ENCODE measurements around the gene RHOU. TPM values are rescaled to one million over a fixed set of nuclear protein-coding genes. Genes with fewer than 3 reads are reported as not detected.
A peak's percentile ranks its signal among the peaks of the same experiment; 100 is the strongest.
"Not testable (repeated sequence)": the region's sequence is repeated elsewhere in the genome, so short reads cannot be mapped to it uniquely, and the experiment has no call there.

The RHOU gene
- total RNA-seq, 2 donors from 2014 or later: 43.6 to 52.0 TPM

GRCh38 chr1:228752675-228753265 lies 17.5 kb downstream of the RHOU start:
- ATAC-seq (no peak), DNase-seq (no peak)
- intact Hi-C loops (cut with DNase I, micrococcal nuclease): no loop called here

GRCh38 chr1:228753287-228753686 lies 18.0 kb downstream of the RHOU start:
- intact Hi-C loops (cut with DNase I, micrococcal nuclease): no loop called here
- ATAC-seq: no peak
- no peak for DNase-seq

DNA sequence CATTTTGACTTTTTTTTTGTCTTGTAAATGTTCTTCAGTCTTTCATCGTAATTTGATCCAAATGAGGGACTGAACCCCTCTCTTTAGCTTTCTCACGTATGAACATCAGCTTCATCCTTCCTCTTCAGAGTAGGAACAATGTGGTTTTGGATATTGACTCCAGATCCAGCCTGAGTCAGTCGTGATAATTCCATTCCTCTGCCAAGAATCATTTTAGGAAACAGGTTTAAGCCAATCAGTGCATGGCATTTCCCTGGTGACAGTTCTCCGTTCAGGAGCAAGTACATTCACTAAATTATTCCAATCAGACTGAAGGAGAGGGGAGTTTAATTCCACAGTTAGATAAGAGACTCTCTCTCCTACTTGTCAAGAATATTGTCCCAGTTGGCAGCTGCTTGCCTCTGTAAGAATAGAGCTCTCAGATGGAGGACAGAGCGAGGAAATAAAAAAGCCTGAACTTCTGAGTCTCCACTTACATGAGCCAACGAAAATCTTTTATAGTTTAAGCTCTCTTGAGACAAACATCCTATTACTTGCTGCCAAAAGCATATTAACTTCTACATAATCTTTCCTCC lies 18.6 kb downstream of the RHOU start:
- ATAC-seq: no peak
- DNase-seq: no peak
- intact Hi-C loops (cut with DNase I, micrococcal nuclease): no loop called here

DNA sequence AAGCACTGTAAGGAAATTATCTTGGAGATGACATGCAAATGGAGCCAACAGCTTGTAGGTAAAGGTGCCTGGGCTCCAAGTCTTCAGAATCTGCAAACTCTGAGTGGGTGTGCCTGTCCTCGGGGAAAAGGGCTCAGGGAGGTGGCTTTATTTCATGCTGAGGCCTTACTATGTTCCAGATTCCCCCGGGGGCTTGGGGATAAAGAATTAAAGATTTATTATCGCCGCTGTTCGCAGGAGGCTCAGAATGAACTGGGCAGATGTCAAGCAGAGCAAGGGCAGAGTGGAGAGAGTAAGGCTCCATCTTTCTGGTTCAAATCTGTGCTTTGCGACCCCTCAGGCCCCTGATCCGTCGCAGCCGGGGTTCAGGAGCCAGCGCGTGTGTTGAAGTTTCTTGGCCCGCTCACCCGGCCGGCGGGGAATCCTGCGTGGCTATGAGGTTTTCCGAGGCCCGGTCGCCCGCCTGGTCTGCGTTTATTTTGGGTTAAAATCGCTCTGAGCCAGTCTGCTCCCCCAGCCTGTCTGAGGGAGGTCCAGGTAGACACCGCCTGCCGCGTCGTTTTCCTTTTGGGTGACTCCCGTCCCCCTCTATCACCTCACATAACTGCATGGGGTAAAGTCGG lies 19.5 kb downstream of the RHOU start:
- intact Hi-C loops (cut with DNase I, micrococcal nuclease): no loop called here
- DNase-seq: no peak
- no peak for ATAC-seq

- DNase-seq (no peak), ATAC-seq (no peak)
- intact Hi-C loops (cut with DNase I, micrococcal nuclease): no loop called here
These were observed 20.5 kb downstream of the RHOU start for GRCh38 chr1:228755800-228756199.

DNA sequence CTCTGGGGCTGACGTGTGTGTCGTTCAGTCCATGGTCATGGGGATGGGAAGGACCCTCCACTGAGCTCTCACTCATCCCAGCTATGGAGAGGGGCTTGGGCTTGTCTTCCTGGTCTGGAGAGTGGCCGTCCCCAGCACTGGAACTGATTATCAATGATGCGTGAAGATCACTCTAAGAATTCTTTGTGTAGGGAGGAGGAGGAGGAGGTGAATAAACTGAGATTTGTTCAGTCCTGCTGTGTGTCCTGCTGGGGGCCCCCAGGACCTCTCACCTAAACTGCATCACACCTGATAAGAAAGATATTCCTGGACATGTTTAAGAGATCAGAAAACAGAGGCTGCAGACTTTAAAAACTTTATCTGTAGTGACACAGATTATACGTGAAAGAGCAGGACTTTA lies 21.2 kb downstream of the RHOU start:
- no peak for ATAC-seq
- intact Hi-C loops (cut with DNase I, micrococcal nuclease): no loop called here

DNA sequence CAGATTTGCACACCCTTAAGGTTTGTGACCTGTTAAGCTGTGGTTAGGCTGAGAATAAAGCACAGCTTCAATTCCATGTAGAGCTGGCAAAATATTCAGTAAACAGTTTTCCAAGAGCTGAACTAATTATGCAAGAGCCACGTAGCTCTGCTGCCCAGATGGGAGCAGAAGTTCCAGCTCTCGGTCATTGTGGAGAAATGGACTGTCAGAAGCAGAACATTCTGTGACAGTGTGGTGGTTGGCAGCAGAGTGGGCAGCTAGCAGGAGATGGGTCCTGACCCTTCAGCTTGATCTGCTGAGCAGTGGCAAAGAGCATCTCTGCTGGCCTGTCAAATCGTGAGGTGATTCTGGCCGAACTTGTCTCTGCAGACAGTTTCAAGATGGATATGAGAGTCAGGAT lies 23.2 kb downstream of the RHOU start:
- no peak for ATAC-seq
- intact Hi-C loops (cut with DNase I, micrococcal nuclease): no loop called here

More for the DNA sequence above, 21.2 kb downstream of the RHOU start:
- DNase-seq: no peak

DNA sequence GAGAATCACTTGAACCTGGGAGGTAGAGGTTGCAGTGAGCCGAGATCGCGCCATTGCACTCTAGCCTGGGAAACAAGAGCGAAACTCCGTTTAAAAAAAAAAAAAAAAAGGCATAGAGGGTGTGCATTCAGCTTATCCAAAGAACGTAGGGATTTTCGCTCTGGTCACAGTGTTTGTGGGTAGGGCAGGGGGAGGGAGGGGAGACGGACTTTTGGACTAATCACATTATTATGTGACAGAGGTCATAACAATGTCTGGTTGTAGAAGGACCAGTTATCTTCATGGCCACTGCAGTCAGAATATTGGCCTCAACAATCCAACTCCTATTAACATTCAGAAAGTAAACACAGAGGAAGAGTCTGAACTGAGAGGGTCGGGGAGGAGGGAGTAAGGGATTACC lies 25.7 kb downstream of the RHOU start:
- intact Hi-C loops (cut with DNase I, micrococcal nuclease): no loop called here
- no peak for DNase-seq
- ATAC-seq: no peak

More for the DNA sequence above, 23.2 kb downstream of the RHOU start:
- DNase-seq: no peak

- no peak for ATAC-seq
These were observed 28.3 kb downstream of the RHOU start for GRCh38 chr1:228763561-228763960.

GRCh38 chr1:228765168-228765946 lies 30.1 kb downstream of the RHOU start:
- peak; percentile 55 to 63 for DNase-seq
- intact Hi-C loops (cut with DNase I, micrococcal nuclease): no loop called here
- ATAC-seq: peak; percentile 88

More at GRCh38 chr1:228763561-228763960, 28.3 kb downstream of the RHOU start:
- DNase-seq: no peak
- intact Hi-C loops (cut with DNase I, micrococcal nuclease): no loop called here

GRCh38 chr1:228766788-228767187 lies 31.5 kb downstream of the RHOU start:
- no peak for DNase-seq
- no peak for ATAC-seq
- intact Hi-C loops (cut with DNase I, micrococcal nuclease): no loop called here

DNA sequence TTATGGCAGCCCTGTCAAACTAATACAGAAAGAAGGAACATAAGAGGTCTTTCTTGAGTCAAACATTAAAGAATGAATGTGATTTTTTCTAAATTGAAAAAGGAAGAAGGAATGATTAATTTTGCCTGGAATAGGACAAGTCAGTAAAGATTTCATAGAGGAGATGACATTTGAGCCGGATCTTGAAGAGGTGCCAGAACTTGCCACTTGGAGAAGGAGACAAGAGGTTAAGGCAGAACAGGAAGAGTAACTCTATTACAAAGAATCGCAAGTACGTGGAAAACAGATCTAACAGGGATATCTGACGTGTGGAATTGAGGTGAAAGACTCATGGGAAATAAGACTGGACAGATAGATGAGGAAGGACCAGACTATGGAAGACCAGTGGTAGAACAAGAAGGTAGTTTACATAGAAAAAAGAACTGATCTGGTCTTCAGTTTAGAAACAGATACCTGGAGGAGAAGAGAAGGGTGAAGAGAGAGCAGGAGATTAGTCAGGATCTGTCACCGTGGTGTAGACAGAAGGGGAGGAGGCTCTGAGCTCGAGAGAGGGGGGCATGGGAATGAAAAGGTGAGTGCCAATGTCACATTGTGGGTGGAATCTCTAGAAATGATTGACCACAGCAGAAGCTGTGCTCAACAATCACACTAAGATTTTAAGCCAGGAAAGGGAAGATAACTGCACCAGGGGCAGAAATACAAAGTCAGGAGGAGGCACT lies 32.5 kb downstream of the RHOU start:
- intact Hi-C loops (cut with DNase I, micrococcal nuclease): no loop called here
- ATAC-seq: no peak
- DNase-seq: no peak

DNA sequence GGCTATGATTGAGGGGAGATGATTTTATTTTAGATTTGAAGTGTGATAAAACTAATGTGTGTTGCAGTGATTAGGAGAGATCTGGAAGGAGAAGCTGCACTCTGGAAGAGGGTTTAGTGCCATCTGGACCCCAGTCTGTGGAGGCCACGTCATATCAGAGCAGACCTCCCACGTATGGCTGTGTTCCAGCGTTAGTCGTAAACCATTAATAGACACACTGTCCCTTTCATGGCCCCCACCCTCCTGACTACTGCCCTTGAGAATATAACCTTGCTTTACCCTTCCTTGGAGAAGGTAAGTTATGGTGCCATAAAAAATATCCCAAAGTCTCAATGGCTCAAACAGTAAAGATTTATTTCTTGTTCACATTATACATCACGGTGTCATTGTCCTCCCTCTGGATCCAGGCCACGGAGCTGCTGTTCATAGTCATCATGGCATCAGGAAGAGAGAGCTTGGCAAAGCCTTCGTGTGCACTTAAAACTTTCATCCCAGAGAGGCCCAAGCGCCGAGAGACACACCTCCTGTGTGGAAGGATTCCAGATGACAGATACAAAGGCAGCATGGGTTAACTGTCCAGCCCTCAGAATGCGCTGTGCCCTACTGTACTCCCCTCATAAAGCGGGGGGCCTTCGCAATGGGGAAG lies 33.2 kb downstream of the RHOU start:
- intact Hi-C loops (cut with DNase I, micrococcal nuclease): no loop called here
- no peak for DNase-seq
- peak; percentile 27 for ATAC-seq

DNA sequence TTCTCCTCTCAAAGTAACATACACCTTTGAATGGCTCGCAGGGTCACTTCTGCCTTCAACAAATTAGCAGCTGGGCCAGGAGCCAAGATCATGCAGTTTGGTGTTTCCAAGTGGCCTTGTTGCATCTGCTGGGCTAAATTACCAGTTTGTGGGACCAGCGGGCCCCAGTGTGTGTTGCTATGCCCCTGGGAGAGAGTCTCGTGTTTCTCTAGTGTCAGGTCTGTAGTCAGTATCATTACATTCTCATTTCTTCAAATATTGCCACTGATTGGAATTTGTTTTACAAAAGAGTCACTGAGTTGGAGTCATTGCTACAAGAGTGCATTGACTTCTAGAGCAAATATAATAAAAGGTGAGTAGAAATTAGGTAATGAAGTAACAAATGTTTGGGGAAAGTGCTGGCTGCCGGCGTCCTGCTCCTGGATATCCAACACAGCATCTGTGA lies 35.5 kb downstream of the RHOU start:
- ATAC-seq (peak; percentile 84), DNase-seq (peak in 1 of 2 donors; percentile 62)
- intact Hi-C loops (cut with DNase I, micrococcal nuclease): no loop called here

DNA sequence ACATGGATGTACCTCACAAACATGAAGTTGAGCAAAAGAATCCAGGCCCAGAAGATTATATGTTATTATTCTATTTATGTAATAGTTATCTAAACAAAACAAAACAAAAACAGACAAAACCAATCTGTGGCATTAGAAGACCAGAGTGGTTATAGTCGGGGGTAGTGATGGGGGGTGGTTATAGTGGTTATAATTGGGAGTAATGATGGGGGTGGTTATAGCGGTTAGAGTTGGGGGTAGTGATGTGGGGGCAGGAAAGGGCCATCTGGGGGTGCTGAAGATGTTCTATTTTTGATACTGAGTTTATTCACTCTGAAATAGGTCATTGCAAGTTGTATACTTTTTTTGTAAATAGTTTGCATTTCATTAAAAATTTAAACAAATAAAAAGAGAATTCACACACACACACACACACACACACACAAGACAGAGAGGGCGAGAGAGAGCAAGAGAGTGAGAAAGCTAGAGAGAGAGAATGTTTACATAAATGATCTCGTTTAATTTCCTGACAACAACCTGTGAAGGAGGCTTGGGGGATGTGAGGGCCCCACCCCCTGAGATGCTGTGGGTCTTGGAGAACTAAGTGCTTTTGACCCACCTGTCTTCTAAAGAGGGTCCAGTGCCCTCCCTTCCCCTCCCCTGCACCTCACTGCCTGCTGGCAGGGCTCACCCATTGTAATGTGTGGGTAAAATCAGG lies 37.4 kb downstream of the RHOU start:
- DNase-seq (no peak), ATAC-seq (no peak)
- intact Hi-C loops (cut with DNase I, micrococcal nuclease): no loop called here

DNA sequence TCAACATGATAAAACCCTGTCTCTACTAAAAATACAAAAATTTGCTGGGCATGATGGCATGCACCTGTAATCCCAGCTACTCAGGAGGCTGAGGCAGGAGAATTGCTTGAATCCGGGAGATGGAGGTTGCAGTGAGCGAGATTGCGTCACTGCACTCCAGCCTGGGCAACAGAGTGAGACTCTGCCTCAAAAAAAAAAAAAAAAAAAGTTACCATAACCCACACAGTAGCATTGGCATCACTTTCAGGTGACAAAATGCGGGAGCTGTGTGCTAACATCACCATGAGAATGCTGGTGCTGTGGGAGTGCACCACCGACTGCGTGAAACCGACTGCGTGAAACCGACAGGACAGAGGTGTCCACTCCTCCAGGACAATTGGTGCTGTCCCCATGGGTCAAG lies 40.7 kb downstream of the RHOU start:
- DNase-seq; ATAC-seq; intact Hi-C loops (cut with DNase I, micrococcal nuclease): not testable (repeated sequence)

- ATAC-seq (no peak), DNase-seq (no peak)
- intact Hi-C loops (cut with DNase I, micrococcal nuclease): no loop called here
These were observed 41.2 kb downstream of the RHOU start for GRCh38 chr1:228776449-228776848.

DNA sequence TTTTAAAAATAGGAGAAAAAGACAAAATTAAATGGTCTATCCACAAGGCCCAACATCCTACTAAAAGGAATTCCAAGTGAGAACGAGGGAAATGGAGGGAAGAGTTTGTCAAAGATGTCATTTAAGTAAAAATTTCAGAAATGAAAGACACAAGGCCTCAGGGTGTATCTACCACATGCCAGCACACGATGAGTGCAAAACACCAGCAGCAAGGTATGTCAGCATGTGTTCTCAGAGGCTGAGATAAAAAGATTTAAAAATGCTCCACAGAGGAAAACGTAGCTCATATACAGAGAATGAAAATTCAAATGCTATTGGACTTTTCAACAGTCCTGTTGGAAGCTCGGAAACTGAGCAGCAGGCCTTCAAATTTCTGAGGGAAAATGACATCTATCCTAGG lies 42.0 kb downstream of the RHOU start:
- DNase-seq (no peak), ATAC-seq (no peak)
- intact Hi-C loops (cut with DNase I, micrococcal nuclease): no loop called here

All from left colon (tissue), 2 donors.